Liver (tissue), 9 donors: ENCODE results near the gene KLF4. TPM values are rescaled to one million over a fixed set of nuclear protein-coding genes. Genes with fewer than 3 reads are reported as not detected.
A peak's percentile ranks its signal among the peaks of the same experiment; 100 is the strongest.

Source experiments
- DNase-seq: peaks from one replicate; pipeline ENCODE4 v3.0.0-alpha.2; 2017; ENCODE audit warnings: low spot score
- H3K27ac ChIP-seq, 2 donors: one replicate each; pipeline ENCODE4 v1.7.0; 2013; ENCODE audit warnings: inconsistent platforms in 2 of 2, low read length in 2 of 2, control low read depth in 1 of 2, low read depth in 1 of 2, mild to moderate bottlenecking in 1 of 2
- H3K27me3 ChIP-seq, 4 donors: one replicate each; pipeline versions ENCODE4 v1.6.1 to v1.7.0; 2013; ENCODE audit warnings: low read length in 3 of 4, inconsistent platforms in 1 of 4, mild to moderate bottlenecking in 1 of 4, moderate library complexity in 1 of 4; ENCODE audit not compliant: control insufficient read depth in 4 of 4, insufficient read depth in 4 of 4
- H3K36me3 ChIP-seq, 4 donors: one replicate each; pipeline versions ENCODE4 v1.6.1 to v1.7.0; 2013; ENCODE audit warnings: low read length in 3 of 4, mild to moderate bottlenecking in 3 of 4, low read depth in 1 of 4, moderate library complexity in 1 of 4; ENCODE audit not compliant: control insufficient read depth in 4 of 4, insufficient read depth in 3 of 4
- H3K4me1 ChIP-seq, 4 donors: one replicate each; pipeline versions ENCODE4 v1.6.1 to v1.7.0; 2013; ENCODE audit warnings: low read length in 3 of 4, mild to moderate bottlenecking in 3 of 4, moderate library complexity in 1 of 4; ENCODE audit not compliant: control insufficient read depth in 4 of 4, insufficient read depth in 4 of 4
- H3K4me3 ChIP-seq, 3 donors: one replicate each; pipeline versions ENCODE4 v1.6.1 to v1.7.0; 2013; ENCODE audit warnings: low read length in 3 of 3, control low read depth in 1 of 3, low read depth in 1 of 3, mild to moderate bottlenecking in 1 of 3
- H3K9ac ChIP-seq, 2 donors: one replicate each; pipeline ENCODE4 v1.7.0; 2013; ENCODE audit warnings: low read length in 2 of 2, mild to moderate bottlenecking in 2 of 2, moderate library complexity in 2 of 2, control low read depth in 1 of 2, low read depth in 1 of 2
- H3K9me3 ChIP-seq, 4 donors: one replicate each; pipeline versions ENCODE4 v1.6.1 to v1.7.0; 2013; ENCODE audit warnings: low read length in 3 of 4; ENCODE audit not compliant: control insufficient read depth in 4 of 4
- ATF3 ChIP-seq: IDR thresholded peaks from 2 replicates; pipeline ENCODE4 v1.6.1; 2016; ENCODE audit warnings: antibody characterized with exemption
- CTCF ChIP-seq: fragments of 150-350 bp; IDR thresholded peaks from 2 replicates; pipeline ENCODE4 v1.5.1; 2017; ENCODE audit warnings: improper control_type of control experiment, low read depth, low read length; ENCODE audit not compliant: missing input control
- EGR1 ChIP-seq, 2 donors: IDR thresholded peaks; 2 replicates each; pipeline ENCODE4 v1.6.1; 2016 to 2018; ENCODE audit warnings: antibody characterized with exemption in 2 of 2, low read depth in 2 of 2
- FOXA1 ChIP-seq: IDR thresholded peaks from 2 replicates; pipeline ENCODE4 v1.6.1; 2016; ENCODE audit warnings: antibody characterized with exemption
- HNF4A ChIP-seq, 2 donors: conservative IDR thresholded peaks; 2 replicates each; pipeline ENCODE4 v1.6.1; 2016; ENCODE audit warnings: antibody characterized with exemption in 2 of 2, mild to moderate bottlenecking in 2 of 2
- JUND ChIP-seq, 2 donors: IDR thresholded peaks; 2 replicates each; pipeline ENCODE4 v1.6.1; 2016; ENCODE audit warnings: antibody characterized with exemption in 2 of 2
- MAX ChIP-seq: IDR thresholded peaks from 2 replicates; pipeline ENCODE4 v1.6.1; 2016; ENCODE audit warnings: antibody characterized with exemption
- NR2F2 ChIP-seq: IDR thresholded peaks from 2 replicates; pipeline ENCODE4 v1.6.1; 2016; ENCODE audit warnings: antibody characterized with exemption
- RAD21 ChIP-seq, 2 donors: IDR thresholded peaks; 2 replicates each; pipeline ENCODE4 v1.6.1; 2016; ENCODE audit warnings: antibody characterized with exemption in 2 of 2, mild to moderate bottlenecking in 2 of 2
- REST ChIP-seq: IDR thresholded peaks from 2 replicates; pipeline ENCODE4 v1.6.1; 2016; ENCODE audit warnings: antibody characterized with exemption, mild to moderate bottlenecking
- RXRA ChIP-seq, 2 donors: IDR thresholded peaks; 2 replicates each; pipeline ENCODE4 v1.6.1; 2017 to 2018; ENCODE audit warnings: antibody characterized with exemption in 2 of 2, mild to moderate bottlenecking in 1 of 2
- SP1 ChIP-seq: IDR thresholded peaks from 2 replicates; pipeline ENCODE4 v1.6.1; 2018; ENCODE audit warnings: antibody characterized with exemption, mild to moderate bottlenecking
- TAF1 ChIP-seq: conservative IDR thresholded peaks from 2 replicates; pipeline ENCODE4 v1.6.1; 2016; ENCODE audit warnings: antibody characterized with exemption, mild to moderate bottlenecking
- YY1 ChIP-seq: IDR thresholded peaks from 2 replicates; pipeline ENCODE4 v1.6.1; 2016; ENCODE audit warnings: antibody characterized with exemption, mild to moderate bottlenecking
- WGBS: extraction: QIAGEN DNeasy Blood & Tissue Kit; methylation state at CpG from one replicate; pipeline ENCODE4 v1.1.7; 2013; 5-methylcytosine and 5-hydroxymethylcytosine counted together
- polyA plus RNA-seq, 2 donors: library from polyadenylated mRNA; stranded (reverse) in 1 of 2; unstranded in 1 of 2; fragments of 200-250 nt in 1 of 2; fragments of >200 nt in 1 of 2; fragmentation: Nextera tagmentation in 1 of 2; extraction: Ambion mirVana in 1 of 2; gene quantifications; one replicate each; pipeline versions ENCODE4 v1.2.1 to v1.2.3, GENCODE V29; 2013 to 2015
- total RNA-seq, 2 donors: library from RNA; depleted of rRNA; stranded (reverse); fragments of >200 nt; gene quantifications; one replicate each; pipeline ENCODE4 v1.2.3, GENCODE V29; 2014
- donor health status: healthy.
- donor health status: healthy.
- donor health status: healthy.
- donor health status: healthy.
- donor health status: healthy.

KLF4 gene
- total and polyA plus RNA-seq, 4 donors, result 1.1 to 7.4 (median 3.2) TPM

GRCh38 chr9:107489144-107489673 is 360 bp downstream of the KLF4 start:
- WGBS, result 2% methylated on average over 46 of the region's 46 CpGs
- TF ChIP-seq SP1 (no peak), JUND (IDR thresholded peaks at IDR 0.05) (no peak), TAF1 (no peak), NR2F2 (no peak), ATF3 (no peak), MAX (no peak), RAD21 (IDR thresholded peaks at IDR 0.05) (no peak), HNF4A (conservative IDR thresholded peaks at IDR 0.05) (no peak), RXRA (IDR thresholded peaks at IDR 0.05) (no peak), REST (no peak), YY1 (no peak), EGR1 (IDR thresholded peaks at IDR 0.05; ENCODE audit: low read depth in 2 of 2) (no peak), FOXA1 (no peak), CTCF (no peak)
- Histone ChIP-seq H3K9ac (peak overlapping the region; percentile 66 to 82), H3K27ac (peak overlapping the region; percentile 15 to 77), H3K36me3 (peaks cover 0 to 5% (median 0%) of the 10 kb centered on the region in 4 donors), H3K9me3 (no peaks in the 10 kb centered on the region), H3K4me1 (peaks cover 11 to 39% (median 22%) of the 10 kb centered on the region in 4 donors), H3K27me3 (peaks cover 0 to 5% (median 0%) of the 10 kb centered on the region in 4 donors), H3K4me3 (peak overlapping the region; percentile 38 to 73 (median 47))
- DNase-seq, result no peak

GRCh38 chr9:107488375-107489143 is 1.0 kb downstream of the KLF4 start:
- H3K4me1 ChIP-seq, result peaks cover 11 to 39% (median 22%) of the 10 kb centered on the region in 4 donors
- peak overlapping the region; percentile 38 to 73 (median 47) for H3K4me3 ChIP-seq
- H3K36me3 ChIP-seq, result peaks cover 0 to 5% (median 0%) of the 10 kb centered on the region in 4 donors
- TF ChIP-seq YY1, result peak; percentile 13
- TF ChIP-seq MAX, result no peak
- no peak for DNase-seq
- peaks cover 0 to 5% (median 0%) of the 10 kb centered on the region in 4 donors for H3K27me3 ChIP-seq
- 3% methylated on average over 80 of the region's 80 CpGs for WGBS
- peak overlapping the region; percentile 15 to 77 for H3K27ac ChIP-seq
- H3K9me3 ChIP-seq, result no peaks in the 10 kb centered on the region
- H3K9ac ChIP-seq, result peak overlapping the region; percentile 66 to 82
